Activated gamma-delta T cell (primary cell): ENCODE results near the gene ENTPD3.

ENCODE experiments used
- DNase-seq: peaks from one replicate; lab custom pipeline; 2025; lab: John Stamatoyannopoulos, UW

The ENTPD3 gene

DNA sequence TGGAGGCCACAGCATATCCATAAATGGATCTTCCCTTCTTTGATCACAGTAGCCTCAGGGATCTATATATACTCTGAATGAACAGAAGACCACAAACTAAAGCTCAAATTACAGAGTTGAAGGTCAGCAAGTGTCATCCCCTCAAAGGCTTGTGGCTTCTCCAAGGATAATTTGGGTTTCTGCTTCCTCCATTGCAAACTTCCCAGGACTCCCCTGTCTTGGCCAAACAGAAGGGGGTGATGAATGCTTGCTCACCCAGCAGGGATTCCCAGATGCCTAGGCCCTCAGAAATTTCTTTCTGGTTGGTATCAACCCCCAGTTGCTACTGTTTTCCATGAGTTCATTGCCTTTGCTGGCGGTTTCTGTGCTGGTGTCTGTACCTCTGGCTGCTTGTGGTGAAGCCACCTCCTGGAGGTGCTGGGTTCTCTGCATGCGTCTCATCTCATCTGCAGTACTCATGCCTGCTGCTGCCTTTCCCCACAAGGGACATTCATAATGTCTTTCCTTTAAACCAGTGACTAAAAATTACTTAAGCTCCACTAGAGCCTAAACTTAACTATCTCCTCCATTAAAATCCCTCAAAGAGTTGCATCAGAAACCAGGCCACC lies 17.7 kb downstream of the ENTPD3 start:
- DNase-seq = no peak

DNA sequence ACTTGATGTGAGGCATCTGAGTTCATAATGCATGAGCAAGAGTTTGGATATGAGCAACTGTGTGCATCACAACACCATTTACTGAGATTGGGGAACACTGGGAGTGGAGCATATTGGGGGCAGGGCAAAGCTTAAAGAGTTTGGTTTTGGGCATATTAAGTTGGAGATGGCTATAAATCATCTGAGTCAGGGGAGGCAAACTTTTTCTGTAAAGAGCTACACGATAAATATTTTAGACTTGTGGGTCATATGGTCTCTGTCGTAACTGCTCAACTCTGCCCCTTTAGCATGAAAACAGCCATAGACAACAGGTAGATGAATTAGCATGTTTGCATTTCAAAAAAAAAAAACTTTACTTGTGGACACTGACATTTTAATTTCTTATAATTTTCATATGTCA lies 20.0 kb downstream of the ENTPD3 start:
- DNase-seq = no peak

DNA sequence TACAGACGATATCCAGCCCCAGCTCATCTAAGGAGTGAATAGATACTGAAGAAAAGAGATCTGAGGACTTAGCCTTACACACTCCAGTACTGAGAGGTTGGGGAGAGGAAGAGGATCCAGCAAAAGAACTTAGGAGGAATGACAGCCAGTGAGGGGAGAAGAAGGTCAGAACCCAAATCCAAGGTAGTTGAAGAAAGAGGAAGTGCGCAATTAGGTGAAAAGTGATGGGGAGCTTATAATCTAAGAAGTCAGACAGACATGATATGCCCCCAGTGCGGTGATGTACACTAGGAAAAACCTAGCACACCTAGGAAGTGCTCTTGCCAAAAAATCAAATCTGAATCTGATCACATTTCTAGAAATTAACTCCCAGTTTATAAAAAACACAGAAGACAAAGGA lies 20.6 kb downstream of the ENTPD3 start:
- no peak for DNase-seq

DNA sequence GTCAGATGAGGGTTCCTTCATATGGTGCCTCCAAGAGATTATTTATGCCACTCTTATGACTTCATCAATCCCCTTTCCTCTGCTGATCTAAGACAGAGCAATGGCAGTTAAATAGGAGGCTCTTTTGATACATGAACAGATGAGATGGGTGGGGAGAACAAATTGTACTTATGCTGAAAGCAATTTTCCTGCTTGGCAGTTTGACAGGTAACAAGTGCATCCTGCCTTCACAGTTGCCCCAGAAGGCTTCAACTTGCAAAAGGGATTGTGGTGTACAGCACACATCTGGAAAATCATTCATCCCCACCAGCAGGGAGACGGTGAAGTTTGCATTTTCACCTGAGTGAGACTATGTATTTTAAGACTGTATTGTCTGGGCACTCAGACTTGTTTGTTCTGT lies 27.3 kb downstream of the ENTPD3 start:
- DNase-seq = no peak

DNA sequence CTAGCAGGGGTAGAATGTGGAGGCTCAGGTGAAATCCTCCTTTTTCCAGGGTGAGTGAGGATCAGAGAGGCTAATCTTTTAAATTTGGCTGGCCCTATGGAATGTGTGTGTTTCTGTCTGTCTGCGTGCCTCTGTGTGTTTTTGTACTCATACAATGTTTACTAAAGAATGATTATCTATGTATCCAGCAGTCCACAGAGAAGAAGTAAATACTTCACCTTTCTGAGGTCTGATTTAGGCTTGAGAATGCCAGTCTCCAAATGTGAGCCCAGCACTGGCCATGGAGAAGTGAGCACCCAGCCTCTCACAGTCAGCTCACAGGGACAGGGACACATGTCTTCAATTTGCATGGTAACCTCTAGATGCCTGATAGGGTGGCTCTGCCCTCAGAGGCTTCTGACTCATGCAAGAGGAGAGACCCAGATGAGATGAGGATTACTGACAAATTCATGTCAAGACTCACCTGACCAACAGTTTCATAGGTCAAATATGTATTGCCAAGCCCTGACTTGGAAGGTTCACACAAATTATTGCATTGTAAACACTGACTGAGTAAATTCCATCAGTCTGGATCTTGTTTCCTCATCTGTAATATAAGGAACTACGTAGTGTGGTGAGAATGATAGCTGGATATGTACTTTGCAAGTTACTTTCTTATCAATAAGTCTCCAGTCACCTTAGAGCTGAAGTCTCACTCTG lies 31.0 kb downstream of the ENTPD3 start:
- DNase-seq = no peak

DNA sequence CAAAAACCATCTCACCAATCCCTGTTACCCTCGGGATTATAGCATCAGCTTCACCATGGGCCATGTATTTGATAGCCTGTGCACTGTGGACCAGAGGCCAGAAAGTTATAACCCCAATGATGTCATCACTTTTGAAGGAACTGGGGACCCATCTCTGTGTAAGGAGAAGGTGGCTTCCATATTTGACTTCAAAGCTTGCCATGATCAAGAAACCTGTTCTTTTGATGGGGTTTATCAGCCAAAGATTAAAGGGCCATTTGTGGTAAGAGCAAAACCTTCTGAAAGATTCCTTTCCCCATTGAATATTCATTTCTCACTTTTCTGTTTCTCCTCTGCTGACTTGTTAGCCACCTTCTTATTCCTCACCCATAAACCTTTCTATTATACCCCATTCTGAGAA lies 35.9 kb downstream of the ENTPD3 start:
- no peak for DNase-seq

DNA sequence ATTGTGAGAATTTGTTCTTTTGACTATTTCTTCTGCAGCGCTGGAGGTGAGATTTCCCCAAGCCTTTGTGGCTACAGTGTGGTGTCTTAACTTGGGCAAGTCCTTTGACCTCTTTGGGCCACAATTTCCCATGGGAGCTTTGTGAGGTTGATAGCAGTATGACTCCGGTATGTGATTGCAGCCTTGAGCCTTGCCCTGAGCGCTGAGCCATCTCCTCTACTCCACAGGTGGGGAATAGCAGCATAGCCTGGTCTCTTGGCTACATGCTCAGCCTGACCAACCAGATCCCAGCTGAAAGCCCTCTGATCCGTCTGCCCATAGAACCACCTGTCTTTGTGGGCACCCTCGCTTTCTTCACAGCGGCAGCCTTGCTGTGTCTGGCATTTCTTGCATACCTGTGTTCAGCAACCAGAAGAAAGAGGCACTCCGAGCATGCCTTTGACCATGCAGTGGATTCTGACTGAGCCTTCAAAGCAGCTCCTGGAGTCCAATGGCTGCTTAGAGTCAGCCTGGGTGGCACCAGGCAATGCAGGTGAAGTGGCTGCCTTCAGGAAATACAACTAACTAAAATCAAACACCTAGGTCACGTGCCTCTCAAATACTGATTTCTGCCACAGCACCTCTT lies 40.2 kb downstream of the ENTPD3 start:
- no peak for DNase-seq

DNA sequence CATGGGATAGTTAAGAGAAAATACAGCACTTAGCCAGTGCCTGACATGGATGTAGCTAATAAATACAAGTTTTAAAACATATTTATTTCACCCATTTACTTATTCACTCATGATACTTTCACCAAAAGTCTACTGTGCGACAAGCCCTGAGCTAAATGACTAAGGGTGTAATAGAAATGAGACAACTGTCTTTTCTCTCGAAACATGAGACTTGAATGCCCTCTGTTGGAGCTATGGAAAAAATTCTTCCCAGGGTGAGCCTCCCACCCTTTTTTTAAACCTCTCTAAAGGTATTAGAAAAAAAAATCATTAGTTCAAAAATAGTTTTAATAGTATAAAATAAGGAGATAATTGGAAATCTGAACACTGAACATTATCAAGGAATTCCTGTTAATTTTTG lies 45.8 kb downstream of the ENTPD3 start:
- no peak for DNase-seq

DNA sequence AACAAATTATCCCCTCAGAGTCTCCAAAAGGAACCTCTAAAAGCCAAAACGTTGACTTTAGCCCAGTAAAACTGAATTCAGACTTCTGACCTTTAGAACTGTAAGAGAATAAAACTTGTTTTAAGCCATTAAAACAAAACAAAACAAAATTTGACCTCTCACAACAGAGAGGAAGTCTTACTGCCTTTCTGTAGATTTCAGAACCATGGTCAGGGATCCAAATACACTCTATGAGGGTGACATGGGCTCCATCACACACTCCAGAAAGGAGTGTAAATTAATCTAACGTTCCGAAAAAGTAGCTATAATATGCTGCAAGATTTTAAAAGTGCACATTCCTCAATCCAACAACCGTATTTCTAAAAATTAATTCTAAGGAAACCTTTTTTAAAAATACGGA lies 50.9 kb downstream of the ENTPD3 start:
- DNase-seq = no peak

DNA sequence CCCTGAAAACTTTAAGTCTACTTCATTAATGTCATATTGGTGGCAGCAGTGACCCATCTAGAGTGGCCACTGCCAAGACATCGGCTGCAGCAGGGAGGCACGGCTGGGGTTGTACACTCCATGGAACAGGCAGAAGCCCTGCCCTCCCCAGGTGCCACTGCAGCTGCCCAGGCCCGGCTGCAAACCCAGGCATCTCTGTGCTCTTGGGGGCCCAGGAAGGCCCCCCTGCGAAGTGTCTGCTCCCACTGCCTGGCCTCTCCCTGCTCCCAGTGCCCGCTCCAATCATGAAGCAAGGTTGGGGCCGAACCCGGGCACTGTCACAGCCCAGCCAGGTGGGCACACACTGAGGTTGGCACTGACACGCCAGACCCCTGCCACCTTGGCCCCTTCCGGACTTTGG lies 58.1 kb downstream of the ENTPD3 start:
- no peak for DNase-seq

DNA sequence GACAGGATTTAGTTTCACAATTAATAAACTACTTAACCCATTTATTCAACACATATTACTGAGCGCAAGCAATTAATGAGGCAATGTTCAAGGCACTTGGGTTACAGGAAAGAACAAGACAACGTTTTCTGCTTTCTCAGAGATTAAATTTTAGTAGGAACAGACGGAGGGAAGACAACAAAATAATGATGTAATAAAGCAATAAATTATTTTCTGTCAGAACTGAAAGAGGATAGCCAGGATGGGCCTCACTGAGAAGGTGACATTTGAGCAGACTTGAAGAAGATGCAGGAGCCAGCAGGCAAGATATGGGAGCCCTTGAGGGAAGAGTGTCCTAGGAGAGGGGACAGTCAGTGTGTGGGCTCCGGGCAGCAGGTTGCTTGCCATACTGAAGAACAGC lies 58.9 kb downstream of the ENTPD3 start:
- DNase-seq = no peak

DNA sequence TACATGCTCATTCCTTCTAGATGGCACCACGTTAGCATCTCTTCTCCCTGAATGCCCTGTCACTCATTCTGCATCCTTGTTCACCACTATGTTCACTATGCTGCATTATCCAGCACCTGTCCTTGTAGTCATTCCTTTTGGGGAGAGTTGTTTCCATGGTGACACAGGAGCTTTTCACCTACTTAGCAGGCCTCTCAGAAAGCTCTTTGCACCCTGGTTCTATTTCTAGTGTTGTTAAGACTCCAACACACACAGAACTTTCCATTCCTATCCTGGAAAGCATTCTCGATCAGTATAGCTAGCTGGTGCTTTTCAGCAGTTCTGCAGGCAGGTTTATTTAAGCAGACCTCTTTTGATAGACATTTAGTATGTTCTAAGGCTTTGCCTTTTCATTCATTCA lies 63.5 kb downstream of the ENTPD3 start:
- no peak for DNase-seq

DNA sequence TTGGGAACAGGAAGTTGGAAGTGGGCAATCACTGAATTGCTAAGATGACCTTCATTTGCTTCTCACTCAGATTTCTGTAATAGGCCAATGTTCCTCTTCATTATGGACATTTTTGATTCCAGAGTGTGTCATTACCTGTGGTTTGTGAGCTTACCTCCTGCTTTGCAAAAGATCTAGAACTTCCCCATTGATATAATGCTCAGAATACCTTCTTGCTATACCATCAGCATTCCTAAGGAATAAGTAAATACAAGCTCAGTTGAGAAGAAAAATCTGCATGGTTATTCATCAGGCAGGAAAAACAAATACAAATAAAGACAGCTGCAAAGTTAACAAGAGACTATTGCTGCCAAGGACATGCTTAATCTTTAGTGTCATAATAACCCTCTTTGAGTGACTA lies 64.6 kb downstream of the ENTPD3 start:
- DNase-seq = no peak

DNA sequence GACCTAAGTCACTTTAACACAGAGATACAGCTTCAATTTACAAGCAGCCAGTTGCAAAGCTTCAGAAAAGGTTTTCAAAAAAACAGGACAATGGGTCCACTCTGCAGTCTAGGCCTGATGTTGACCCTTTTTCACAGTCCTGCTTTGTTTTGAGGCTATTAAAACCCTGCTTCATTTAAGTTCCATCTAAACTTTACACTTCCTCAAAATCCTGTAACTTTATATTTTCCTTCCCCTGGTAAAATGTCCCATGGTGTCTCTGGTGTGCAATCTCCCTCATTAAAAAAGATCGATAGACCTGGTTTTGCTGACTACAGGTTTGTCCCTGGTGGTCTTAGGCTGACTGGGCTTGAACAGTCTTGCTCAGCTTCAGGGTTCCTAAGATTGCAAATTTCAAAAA lies 65.1 kb downstream of the ENTPD3 start:
- no peak for DNase-seq

DNA sequence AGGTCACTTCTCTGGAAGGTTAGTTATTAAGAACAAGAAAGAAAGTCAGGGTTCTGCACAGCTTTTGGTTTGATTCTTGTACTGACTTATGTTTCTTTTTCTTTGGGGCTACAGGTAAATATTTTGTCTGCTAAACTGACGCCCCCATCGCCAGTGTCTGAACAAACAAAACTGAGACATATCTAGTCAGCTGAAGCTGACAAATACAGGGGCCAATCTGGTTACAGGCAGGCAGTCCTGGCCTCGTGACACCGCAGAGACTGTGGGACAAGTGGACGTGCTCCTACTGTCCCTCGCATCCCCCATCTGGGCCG lies 65.5 kb downstream of the ENTPD3 start:
- DNase-seq = no peak

DNA sequence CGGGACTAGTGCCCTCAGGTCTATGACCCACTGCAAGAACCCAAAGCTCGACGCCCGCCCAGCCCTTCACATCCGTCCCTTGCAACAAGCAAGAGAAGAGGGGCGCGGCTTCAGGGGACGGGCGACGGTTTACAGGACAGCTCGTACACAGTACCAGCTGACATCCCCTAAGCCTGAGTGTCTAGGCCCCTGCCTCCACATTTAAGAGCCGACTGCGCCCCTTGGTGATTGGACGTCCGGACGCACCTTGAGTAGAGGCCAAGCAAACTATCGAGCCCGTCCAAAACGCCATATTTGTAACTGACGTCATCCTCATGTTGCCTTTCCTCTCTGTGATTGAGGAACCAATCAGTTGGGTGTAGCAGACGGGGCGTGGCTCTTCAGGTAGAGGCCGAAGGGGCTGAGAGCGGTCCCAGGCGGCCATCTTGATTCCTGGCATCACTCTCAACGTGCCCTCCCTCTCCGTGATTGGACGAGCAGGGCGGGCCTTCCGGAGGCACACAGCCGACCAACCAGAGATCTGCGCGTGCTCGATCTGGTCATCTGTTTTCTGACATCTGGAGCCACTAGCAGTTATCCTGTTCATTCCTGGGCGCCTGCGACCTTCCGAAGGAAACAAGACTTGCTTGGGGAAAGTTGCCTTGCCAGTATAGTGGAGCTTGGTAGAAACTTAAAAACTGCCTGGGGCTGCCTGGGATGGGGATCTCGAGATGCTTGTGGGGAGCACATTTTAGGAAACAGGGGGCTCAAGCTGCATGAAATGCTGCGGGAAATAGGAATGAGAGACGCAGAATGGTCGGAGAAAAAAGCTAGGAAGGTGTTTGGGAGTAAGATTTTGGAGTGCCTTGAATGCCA lies 66.1 kb downstream of the ENTPD3 start:
- peak; percentile 71 for DNase-seq

DNA sequence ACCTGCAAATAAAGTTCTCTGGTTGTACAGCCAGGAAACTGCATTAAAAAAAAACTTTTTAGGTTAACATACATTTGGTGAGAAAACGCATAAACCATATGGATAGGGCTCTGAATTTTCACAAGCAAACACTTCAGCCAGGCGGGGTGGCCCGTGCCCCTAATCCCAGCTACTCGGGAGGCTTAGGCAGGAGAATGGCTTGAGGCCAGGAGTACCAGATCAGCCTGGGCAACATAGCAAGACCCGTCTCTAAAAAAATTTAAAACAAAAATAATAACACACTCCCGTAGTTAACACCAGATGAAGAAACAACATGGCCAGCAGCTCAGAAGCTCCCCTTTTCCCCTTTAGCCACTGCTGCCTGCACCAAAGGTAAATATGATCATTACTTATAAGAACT lies 66.9 kb downstream of the ENTPD3 start:
- no peak for DNase-seq

DNA sequence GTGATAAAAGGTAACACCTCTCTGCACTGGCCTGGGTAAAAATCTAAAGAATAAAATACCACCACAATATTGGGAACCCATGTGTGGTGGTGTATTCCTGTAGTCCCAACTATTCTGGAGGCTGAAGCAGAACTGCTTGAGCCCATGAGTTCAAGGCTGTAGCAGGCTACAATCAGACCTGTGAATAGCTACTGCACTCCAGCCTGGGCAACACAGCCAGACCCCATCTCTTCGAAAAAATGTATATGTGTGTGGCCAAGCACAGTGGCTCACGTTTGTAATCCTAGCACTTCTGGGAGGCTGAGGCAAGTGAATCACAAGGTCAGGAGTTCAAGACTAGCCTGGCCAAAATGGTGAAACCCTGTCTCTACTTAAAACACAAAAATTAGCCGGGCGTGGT lies 68.3 kb downstream of the ENTPD3 start:
- DNase-seq = no peak

DNA sequence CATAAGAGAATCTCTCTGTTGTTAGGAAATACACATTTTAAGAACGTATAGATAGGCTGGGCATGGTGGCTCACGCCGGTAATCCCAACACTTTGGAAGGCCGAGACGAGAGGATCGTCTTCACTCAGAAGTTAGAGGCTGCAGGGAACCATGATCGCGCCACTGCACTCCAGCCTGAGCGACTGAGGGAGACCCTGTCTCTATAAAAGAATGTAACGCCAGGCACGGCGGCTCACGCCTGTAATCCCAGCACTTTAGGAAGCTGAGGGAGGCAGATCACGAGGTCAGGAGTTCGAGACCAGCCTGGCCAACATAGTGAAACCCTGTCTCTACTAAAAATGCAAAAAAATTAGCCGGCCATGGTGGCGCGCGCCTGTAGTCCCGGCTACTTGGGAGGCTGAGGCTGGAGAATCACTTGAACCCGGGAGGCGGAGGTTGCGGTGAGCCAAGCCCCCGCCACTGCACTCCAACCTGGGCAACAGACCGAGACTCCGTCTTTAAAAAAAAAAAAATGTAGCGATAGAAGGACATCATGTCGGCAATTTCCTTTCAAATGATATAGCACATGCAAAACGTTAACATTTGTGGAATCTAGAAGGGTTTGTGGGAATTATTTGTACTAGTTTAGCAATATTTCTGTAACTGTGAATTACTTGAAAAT lies 69.4 kb downstream of the ENTPD3 start:
- no peak for DNase-seq

DNA sequence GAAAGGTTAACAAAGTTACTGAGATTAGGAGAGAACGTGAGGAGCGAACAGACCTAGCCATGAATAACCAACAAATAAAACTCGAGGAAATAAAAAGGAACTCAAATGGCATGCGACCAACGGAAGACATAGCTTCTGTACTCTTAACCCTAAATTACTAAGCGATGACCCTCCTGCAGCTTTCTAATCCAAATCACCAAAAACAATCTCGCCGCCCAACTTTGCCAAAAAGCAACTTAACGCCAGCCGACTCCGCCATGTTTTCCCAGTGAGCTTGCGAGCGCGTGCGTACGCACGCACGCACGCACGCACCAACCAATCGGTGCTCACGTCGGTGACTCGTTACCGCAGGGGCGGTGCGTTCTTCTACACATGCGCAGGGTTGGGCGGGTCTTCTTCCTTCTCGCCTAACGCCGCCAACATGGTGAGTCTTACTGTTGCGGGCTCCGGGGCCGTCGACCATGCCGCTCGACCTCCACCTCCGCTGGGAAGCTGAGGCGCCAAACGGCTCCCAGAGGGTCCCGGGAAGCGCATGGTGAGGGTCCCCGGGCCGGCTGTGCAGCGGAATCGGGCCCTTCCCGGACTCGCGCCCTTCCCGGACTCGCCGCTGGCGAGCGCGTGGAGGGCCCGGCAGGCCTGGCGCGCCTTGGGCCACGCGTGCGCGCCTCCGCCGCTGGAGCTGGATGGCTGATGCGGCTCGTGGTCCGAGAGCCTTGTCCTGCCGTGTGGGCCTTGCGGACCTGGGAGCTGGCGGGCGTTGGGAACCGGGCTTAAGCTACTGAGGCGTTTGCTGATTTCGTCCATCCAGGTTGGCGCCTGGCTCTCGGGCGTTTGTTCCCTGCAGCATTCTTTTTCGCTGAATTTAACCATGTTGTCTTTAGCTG lies 70.2 kb downstream of the ENTPD3 start, which contains the start of gene RPL14:
TSS of gene RPL14 (plus strand) at position 400 of the 884 bp plus-strand sequence. CDS start at position 533, 133 bp downstream.
- peak; percentile 80 for DNase-seq

DNA sequence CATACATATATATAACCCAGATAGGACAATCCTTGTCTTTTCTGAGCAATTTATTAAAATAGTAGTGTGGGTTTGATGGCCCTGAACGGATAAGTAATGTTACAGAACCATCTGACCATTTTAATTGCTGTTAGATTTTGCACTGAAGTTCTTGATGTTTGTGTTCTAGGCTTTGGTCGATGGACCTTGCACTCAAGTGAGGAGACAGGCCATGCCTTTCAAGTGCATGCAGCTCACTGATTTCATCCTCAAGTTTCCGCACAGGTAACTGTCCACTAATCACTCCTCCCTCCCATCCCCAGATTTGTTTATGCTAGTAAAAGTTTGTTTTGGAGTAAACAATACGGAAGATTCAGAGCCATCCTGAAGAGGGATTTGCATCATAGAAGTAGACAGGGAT lies 71.5 kb downstream of the ENTPD3 start:
- DNase-seq = no peak
